Lower lobe of right lung (tissue), 2 donors: ENCODE measurements around the gene MCF2L. TPM values are rescaled to one million over a fixed set of nuclear protein-coding genes. Genes with fewer than 3 reads are reported as not detected.

Source experiments
- ATAC-seq, 2 donors: fragments of 200-7000 bp; cut with Tn5 transposase; one replicate each; pipeline ENCODE4 v1.9.1; 2020 to 2022; ENCODE audit warnings: mild to moderate bottlenecking in 2 of 2, moderate library complexity in 2 of 2
- DNase-seq: peaks from one replicate; pipeline ENCODE4 v3.0.0-alpha.2; 2020
- H3K27ac ChIP-seq: fragments of 200-600 bp; one replicate; pipeline ENCODE4 v1.8.0; 2022
- H3K27me3 ChIP-seq: fragments of 200-600 bp; one replicate; pipeline ENCODE4 v1.8.0; 2022; ENCODE audit warnings: low read depth
- H3K36me3 ChIP-seq: fragments of 200-600 bp; one replicate; pipeline ENCODE4 v1.8.0; 2022; ENCODE audit warnings: mild to moderate bottlenecking
- H3K4me1 ChIP-seq: fragments of 200-600 bp; one replicate; pipeline ENCODE4 v1.8.0; 2022
- H3K4me3 ChIP-seq: fragments of 200-600 bp; one replicate; pipeline ENCODE4 v1.8.0; 2022; ENCODE audit warnings: mild to moderate bottlenecking
- H3K9me3 ChIP-seq: fragments of 200-600 bp; one replicate; pipeline ENCODE4 v1.8.0; 2022
- intact Hi-C: fragments of 100-400 bp; cut with DNase I; formaldehyde crosslinking; loops from one replicate; pipeline ENCODE4 v1.11.0; 2022
- total RNA-seq: library from RNA; stranded (reverse); fragmentation: NEBNext Ultra II Directional; extraction: Animal tissue kit (Norgen Biotek cat#: 25700); gene quantifications from one replicate; pipeline ENCODE4 v1.2.1, GENCODE V29; 2021
- TF ChIP-seq, protein P1 (sequence below): fragments of 200-600 bp; IDR thresholded peaks from one replicate; pipeline ENCODE4 v1.8.0; 2022; ENCODE audit warnings: antibody characterized with exemption, mild to moderate bottlenecking
- donor health status: DM: no; HTN: yes; CAD: no; lungs with severe emphysema.

Gene MCF2L
- total RNA-seq, 1 donor from 2014 or later = 42.4 TPM

DNA sequence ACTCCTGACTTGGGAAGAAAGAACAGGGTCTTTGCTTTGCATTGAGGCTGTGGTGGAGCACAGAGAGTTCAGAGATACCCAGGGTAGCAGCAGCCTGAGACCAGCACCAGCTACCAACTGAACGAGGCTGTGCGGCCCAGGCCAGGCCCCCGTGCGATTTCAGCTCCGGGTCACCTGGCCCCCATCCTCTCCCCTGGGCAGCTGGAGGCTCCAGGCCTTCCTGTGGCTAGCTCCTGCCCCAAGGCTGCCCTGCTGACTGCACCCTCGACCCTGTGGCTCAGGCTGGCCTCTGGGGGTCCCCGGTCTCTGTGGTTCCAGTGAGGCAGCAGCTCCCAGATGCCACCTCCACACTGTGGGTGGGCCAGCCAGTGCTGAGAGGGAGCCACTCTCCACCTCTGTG, 52.8 kb downstream of the MCF2L start:
- Histone ChIP-seq H3K27ac (no peak overlapping the region), H3K27me3 (no peaks in the 10 kb centered on the region), H3K4me1 (no peaks in the 10 kb centered on the region), H3K4me3 (no peak overlapping the region), H3K36me3 (peaks cover 5% of the 10 kb centered on the region), H3K9me3 (no peaks in the 10 kb centered on the region)
- intact Hi-C loops = no loop called here
- TF ChIP-seq, protein P1, sequence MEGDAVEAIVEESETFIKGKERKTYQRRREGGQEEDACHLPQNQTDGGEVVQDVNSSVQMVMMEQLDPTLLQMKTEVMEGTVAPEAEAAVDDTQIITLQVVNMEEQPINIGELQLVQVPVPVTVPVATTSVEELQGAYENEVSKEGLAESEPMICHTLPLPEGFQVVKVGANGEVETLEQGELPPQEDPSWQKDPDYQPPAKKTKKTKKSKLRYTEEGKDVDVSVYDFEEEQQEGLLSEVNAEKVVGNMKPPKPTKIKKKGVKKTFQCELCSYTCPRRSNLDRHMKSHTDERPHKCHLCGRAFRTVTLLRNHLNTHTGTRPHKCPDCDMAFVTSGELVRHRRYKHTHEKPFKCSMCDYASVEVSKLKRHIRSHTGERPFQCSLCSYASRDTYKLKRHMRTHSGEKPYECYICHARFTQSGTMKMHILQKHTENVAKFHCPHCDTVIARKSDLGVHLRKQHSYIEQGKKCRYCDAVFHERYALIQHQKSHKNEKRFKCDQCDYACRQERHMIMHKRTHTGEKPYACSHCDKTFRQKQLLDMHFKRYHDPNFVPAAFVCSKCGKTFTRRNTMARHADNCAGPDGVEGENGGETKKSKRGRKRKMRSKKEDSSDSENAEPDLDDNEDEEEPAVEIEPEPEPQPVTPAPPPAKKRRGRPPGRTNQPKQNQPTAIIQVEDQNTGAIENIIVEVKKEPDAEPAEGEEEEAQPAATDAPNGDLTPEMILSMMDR = no peak
- no peak for DNase-seq
- peak; percentile 4 to 31 for ATAC-seq

DNA sequence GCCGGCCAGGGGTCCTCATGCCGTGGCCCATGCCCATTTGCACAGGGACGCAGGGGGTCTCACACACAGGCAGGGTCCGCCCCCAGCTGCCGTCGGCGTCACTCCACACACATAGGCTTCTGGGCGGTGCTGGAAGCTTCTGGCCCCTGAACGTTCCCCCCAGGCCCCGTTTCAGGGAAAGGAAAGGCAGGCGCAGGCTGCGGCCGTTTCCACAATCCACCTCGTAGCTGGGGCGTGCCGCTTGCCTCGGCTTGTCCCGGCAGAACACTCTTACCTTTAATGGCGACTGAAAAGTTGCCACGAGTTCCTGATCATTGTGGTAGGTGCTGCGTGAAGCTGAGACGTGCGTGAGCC, 53.4 kb downstream of the MCF2L start:
- H3K4me3 ChIP-seq = no peak overlapping the region
- H3K36me3 ChIP-seq = peaks cover 2% of the 10 kb centered on the region
- no peak for ATAC-seq

DNA sequence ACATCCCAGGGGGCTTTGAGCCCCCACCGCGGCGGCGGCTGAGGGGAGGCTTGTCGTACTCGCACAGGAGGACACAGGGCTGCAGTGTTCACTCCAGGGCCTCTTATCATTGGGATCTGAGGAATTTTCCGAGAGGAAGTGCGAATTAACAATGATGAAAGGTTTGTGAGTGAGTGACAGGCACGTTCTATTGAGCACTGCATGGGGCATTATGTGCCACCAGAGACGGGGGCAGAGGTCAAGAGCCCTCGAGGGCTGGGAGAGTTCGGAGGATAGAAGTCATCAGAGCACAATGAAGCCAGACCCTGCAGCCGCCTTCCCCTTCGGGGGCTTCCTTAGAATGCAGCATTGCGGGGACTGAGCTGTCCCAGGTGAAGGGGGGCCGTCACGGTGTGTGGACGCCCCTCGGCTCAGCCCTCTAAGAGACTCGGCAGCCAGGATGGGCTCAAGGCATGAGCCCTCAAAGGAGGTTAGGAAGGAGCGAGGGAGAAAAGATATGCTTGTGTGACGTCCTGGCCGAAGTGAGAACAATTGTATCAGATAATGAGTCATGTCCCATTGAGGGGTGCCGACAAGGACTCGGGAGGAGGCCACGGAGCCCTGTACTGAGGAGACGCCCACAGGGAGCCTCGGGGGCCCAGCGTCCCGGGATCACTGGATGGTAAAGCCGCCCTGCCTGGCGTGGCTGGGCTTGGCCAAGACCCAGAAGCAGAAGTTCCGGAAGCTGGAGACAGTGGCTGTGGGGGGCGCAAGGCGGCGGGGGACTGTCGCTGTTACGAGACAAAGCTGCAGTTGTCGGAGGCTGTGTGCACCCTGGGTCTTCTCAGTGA, 53.9 kb downstream of the MCF2L start:
- no peak for DNase-seq
- Histone ChIP-seq H3K4me3 (no peak overlapping the region), H3K27me3 (no peaks in the 10 kb centered on the region), H3K4me1 (no peaks in the 10 kb centered on the region), H3K27ac (no peak overlapping the region), H3K36me3 (no peaks in the 10 kb centered on the region), H3K9me3 (no peaks in the 10 kb centered on the region)
- intact Hi-C loops = no loop called here
- peak; percentile 37 to 52 for ATAC-seq
- TF ChIP-seq, protein P1 = no peak

More for the DNA sequence above, 53.4 kb downstream of the MCF2L start:
- TF ChIP-seq, protein P1 = no peak
- Histone ChIP-seq H3K4me1 (no peaks in the 10 kb centered on the region), H3K9me3 (no peaks in the 10 kb centered on the region), H3K27me3 (no peaks in the 10 kb centered on the region), H3K27ac (no peak overlapping the region)
- DNase-seq = no peak
- intact Hi-C loops = no loop called here

DNA sequence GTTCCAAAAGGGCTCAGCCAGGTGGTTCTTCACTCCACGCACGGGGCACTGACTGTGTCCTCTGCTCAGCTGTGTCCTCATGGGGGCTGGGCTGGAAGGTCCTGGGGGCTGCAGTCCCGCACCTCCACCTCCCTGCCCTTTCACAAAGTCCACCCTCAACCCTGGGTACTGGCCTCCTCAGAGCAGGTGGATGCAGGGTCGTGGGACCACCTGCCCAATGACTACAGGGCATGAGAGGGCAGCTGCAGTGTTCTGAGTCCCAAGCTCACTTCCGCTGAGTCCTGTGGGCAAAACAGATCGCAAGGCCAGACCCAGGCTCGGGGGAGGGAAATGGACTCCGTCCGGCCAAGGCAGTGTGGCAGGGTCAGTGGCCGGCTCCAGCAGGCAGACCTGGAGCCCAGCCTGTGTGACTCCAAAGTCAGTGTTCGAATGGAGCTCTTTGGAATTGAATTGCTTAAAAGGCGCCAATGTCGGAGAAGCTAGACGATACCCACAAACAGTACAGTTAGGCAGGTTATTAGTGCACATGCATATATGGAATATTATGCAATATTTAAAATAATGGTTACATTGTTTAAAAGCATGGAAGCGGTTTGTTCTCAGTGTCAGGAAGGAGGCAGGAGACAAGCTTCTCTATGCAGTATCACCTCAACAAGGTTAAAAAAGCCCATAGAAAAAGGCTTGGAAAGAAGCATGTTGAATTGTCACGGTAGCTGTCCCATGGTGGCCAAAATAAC, 54.8 kb downstream of the MCF2L start:
- DNase-seq = no peak
- H3K27me3 ChIP-seq = no peaks in the 10 kb centered on the region
- TF ChIP-seq, protein P1 = no peak
- H3K9me3 ChIP-seq = no peaks in the 10 kb centered on the region
- no peak overlapping the region for H3K4me3 ChIP-seq
- intact Hi-C loops = no loop called here
- no peak for ATAC-seq
- no peaks in the 10 kb centered on the region for H3K36me3 ChIP-seq
- H3K27ac ChIP-seq = no peak overlapping the region
- no peaks in the 10 kb centered on the region for H3K4me1 ChIP-seq

DNA sequence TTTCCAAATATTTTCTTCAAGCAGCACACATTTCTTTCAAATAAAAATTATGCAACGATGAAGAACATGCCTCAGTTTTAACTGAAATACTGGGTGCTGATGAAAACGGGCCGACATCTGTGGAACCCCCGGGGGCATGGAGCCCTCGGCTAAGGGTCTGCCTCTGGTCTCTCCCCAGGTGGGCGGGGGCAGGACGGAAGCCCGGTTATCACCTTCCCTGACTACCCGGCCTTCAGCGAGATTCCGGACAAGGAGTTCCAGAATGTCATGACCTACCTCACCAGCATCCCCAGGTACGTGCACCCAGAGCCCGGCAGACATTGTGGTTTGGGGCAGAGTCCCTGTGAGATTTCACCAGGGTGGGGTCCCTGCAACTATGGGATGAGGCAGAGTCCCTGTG, 55.5 kb downstream of the MCF2L start:
- DNase-seq = no peak

More for the DNA sequence above, 55.5 kb downstream of the MCF2L start:
- Histone ChIP-seq H3K4me3 (no peak overlapping the region), H3K27me3 (no peaks in the 10 kb centered on the region), H3K9me3 (no peaks in the 10 kb centered on the region), H3K27ac (no peak overlapping the region), H3K4me1 (no peaks in the 10 kb centered on the region), H3K36me3 (no peaks in the 10 kb centered on the region)
- TF ChIP-seq, protein P1 = no peak
- intact Hi-C loops = no loop called here
- no peak for ATAC-seq
